ENCODE results near the gene CHST11. TPM values are rescaled to one million over a fixed set of nuclear protein-coding genes. Genes with fewer than 3 reads are reported as not detected.

The CHST11 gene
- 1 to 10 TPM; 2.1 to 7.3 (median 4.9) TPM for total RNA-seq

- WGBS, 2 donors = 0 to 1% methylated on average over 38 to 40 of the region's 47 CpGs
Observed at GRCh38 chr12:104456417-104456949, at the start of gene CHST11. Gene CHST11 (plus strand): TSS chr12:104456948.

GRCh38 chr12:104407438-104407837 is 49.3 kb upstream of the CHST11 start:
- TF ChIP-seq CTCF (IDR thresholded peaks at IDR 0.05) (no peak), POLR2A (IDR thresholded peaks at IDR 0.05) (no peak)
- DNase-seq (ENCODE audit: low spot score in 2 of 2) = no peak
- no peak overlapping the region for H3K4me3 ChIP-seq (ENCODE audit: low read depth, poor library complexity, severe bottlenecking)
- intact Hi-C loops (cut with DNase I; ENCODE audit: low total_unique reads) = no loop called here
- WGBS, 2 donors = 81 to 82% methylated on average over 5 of the region's 5 CpGs

More at GRCh38 chr12:104456417-104456949, at the start of gene CHST11:
- intact Hi-C loops (cut with DNase I; ENCODE audit: low total_unique reads) = no loop called here
- DNase-seq (ENCODE audit: low spot score in 2 of 2) = peak; percentile 75 to 95
- H3K4me3 ChIP-seq (ENCODE audit: low read depth, poor library complexity, severe bottlenecking) = peak within 1 kb of the TSS; percentile 76
- TF ChIP-seq CTCF (IDR thresholded peaks at IDR 0.05) = no peak
- no peak for TF ChIP-seq POLR2A (IDR thresholded peaks at IDR 0.05)

- 60 to 66% methylated on average over 4 of the region's 4 CpGs for WGBS, 2 donors
- TF ChIP-seq CTCF (IDR thresholded peaks at IDR 0.05) = no peak
- no peak for TF ChIP-seq POLR2A (IDR thresholded peaks at IDR 0.05)
- no peak for DNase-seq (ENCODE audit: low spot score in 2 of 2)
- intact Hi-C loops (cut with DNase I; ENCODE audit: low total_unique reads) = no loop called here
- no peak overlapping the region for H3K4me3 ChIP-seq (ENCODE audit: low read depth, poor library complexity, severe bottlenecking)
Observed at GRCh38 chr12:104407922-104408321, 48.8 kb upstream of the CHST11 start.

- TF ChIP-seq CTCF (IDR thresholded peaks at IDR 0.05) (no peak), POLR2A (IDR thresholded peaks at IDR 0.05) (no peak)
- H3K4me3 ChIP-seq (ENCODE audit: low read depth, poor library complexity, severe bottlenecking) = no peak overlapping the region
- intact Hi-C loops (cut with DNase I; ENCODE audit: low total_unique reads) = no loop called here
Observed at GRCh38 chr12:104410326-104410725, 46.4 kb upstream of the CHST11 start.

GRCh38 chr12:104410786-104411185 is 46.0 kb upstream of the CHST11 start:
- no peak for DNase-seq (ENCODE audit: low spot score in 2 of 2)
- H3K4me3 ChIP-seq (ENCODE audit: low read depth, poor library complexity, severe bottlenecking) = no peak overlapping the region
- intact Hi-C loops (cut with DNase I; ENCODE audit: low total_unique reads) = no loop called here
- 96 to 100% methylated on average over 1 of the region's 1 CpG for WGBS, 2 donors
- TF ChIP-seq CTCF (IDR thresholded peaks at IDR 0.05) (no peak), POLR2A (IDR thresholded peaks at IDR 0.05) (no peak)

More at GRCh38 chr12:104410326-104410725, 46.4 kb upstream of the CHST11 start:
- no peak for DNase-seq (ENCODE audit: low spot score in 2 of 2)
